Eye (tissue), 1 donor: ENCODE results near the gene ACR.
"Not testable (repeated sequence)": the region's sequence is repeated elsewhere in the genome, so short reads cannot be mapped to it uniquely, and the experiment has no call there.

ENCODE experiments used
- DNase-seq: peaks from one replicate; pipeline ENCODE4 v3.0.0-alpha.2; 2015

ACR gene

GRCh38 chr22:50783033-50783879 is 45.3 kb downstream of the ACR start, which contains the start of gene RABL2B:
Gene RABL2B (minus strand): TSS chr22:50783636. CDS start chr22:50782294, 1,342 bp downstream.
- peak; percentile 94 for DNase-seq

GRCh38 chr22:50783880-50784276 is 45.9 kb downstream of the ACR start:
- DNase-seq = peak; percentile 10

DNA sequence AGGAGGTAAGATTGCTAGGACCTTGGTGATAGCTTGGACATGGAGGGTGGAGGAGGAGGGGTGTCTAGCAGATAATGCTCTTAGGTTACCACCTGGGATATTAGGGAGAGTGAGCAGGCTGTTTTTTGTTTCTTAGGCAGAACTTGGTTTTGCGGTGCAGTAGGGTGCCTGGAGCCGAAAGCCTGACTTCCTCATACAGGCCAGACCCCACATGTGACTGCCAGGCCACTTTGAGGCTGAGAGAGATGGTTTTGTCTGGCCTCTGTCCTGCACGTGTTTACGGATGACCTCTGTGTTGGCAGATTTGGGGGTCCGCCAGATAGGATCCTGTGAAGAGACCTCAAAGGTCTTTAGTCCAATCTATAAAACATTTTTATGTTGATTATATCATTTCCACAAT is 47.3 kb downstream of the ACR start:
- not testable (repeated sequence) for DNase-seq

GRCh38 chr22:50786936-50787335 is 48.9 kb downstream of the ACR start:
- not testable (repeated sequence) for DNase-seq
